Vein endothelial cell (primary cell): ENCODE results near the gene RNASE4. TPM values are rescaled to one million over a fixed set of nuclear protein-coding genes. Genes with fewer than 3 reads are reported as not detected.

Experiments
- small RNA-seq: library from RNA; depleted of rRNA; stranded (forward); fragments of <200 nt; gene quantifications from one replicate; pipeline ENCODE3, GENCODE V24; 2012
- total RNA-seq: library from RNA; depleted of rRNA; stranded (reverse); fragments of >200 nt; gene quantifications from 2 replicates; pipeline ENCODE4 v1.2.3, GENCODE V29; 2012

The RNASE4 gene, protein sequence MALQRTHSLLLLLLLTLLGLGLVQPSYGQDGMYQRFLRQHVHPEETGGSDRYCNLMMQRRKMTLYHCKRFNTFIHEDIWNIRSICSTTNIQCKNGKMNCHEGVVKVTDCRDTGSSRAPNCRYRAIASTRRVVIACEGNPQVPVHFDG
- 6.4 and 20.9 TPM in 2 replicates for total RNA-seq

GRCh38 chr14:20683891-20684661 lies at the start of gene RNASE4:
Gene RNASE4, plus strand, starts transcription at chr14:20684560. Its CDS starts 14,812 bp downstream, at chr14:20699372.

GRCh38 chr14:20641591-20641990 lies 42.8 kb upstream of the RNASE4 start, which contains the start of gene OR6S1:
Gene OR6S1, minus strand, starts transcription at chr14:20641691. Its CDS starts 0 bp downstream, at chr14:20641691.

DNA sequence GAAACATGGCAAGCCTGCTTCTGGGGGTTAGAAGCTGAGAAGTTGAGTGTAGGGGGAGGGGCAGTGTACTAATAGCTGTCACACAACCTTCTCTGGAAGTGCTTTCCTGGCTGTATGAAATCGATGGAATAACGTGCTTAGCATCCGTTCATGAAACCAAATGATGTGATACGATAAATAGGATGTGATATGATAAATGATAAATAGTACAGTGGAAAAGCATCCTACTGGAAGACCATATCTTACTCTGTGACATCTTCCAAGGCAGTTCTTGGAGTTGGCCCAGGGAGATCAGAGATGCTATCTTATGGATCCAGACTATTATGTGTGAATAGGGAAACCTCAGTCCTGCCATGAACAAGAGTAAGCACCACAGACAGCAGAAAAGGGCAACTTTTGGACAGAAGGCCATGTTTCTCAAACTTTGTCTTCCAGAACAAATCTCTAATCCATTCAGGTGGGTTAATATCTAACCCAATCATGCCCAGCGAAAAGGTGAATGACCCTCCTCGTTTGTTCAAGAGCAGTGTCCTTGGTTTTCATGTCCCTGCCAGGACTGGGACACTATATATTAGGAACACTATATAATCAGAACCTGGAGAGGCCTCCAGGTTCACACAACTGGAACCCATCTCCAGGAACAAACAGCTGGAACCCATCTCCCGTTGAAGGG lies 3.9 kb downstream of the RNASE4 start, which contains the start of gene ANG:
Gene ANG, plus strand, starts transcription at position 598 of the 673 bp plus-strand sequence. CDS start 4,801 bp downstream, outside the sequence.

DNA sequence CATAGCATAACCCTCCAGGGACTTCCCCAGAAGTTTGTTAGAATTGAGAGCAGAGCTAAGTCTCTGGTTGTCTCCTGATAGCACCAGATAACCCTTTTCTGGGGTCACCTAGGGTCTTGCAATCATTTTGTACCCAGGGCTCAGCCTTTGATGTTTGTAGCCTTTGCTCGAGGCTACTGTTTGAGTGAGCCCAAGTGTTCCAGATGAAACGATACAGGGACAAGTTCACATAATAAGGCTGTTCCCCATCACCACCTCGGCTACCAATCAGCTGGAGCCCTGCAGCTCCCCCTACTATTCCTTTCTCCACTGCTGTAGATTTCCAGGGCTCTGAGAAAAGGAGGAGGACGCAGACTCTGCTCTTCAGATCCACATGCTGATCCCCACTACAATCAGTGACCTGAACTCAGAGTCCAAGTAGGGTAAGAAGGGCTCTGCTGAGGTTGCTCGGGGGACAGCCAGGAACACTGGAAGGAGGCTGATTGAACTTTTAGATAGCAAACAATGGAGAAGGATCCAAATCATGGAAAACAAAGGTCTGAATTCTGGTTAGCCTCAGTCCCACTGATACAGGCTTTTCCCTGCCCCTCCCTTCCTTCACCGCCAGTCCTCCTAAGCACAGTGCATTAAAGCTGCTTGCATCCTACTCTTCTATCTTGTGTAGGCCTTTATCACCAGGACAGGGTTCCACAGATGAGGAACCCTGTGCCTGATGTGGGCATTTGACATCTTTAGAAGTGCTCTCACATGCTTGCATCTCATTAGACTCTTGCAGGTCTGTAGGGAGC lies 61.4 kb downstream of the RNASE4 start, which contains the start of gene EDDM3A:
Gene EDDM3A, plus strand, starts transcription at position 317 of the 788 bp plus-strand sequence. CDS start 1,694 bp downstream, outside the sequence.

Small RNA genes within 50 kb of the gene (small RNA-seq; reads per million reads assigned to genes)
- gene RF00019 = not detected

Other genes starting within 250 kb of the RNASE4 start
- gene KLHL33, start 248.4 kb upstream of the RNASE4 start, total RNA-seq = not detected in 2 replicates
- gene OSGEP, start 229.7 kb upstream of the RNASE4 start, total RNA-seq = 45.1 and 49.5 TPM in 2 replicates
- gene APEX1, start 229.3 kb upstream of the RNASE4 start, total RNA-seq = 60.2 and 74.5 TPM in 2 replicates
- gene PIP4P1, start 223.1 kb upstream of the RNASE4 start, total RNA-seq = 25.8 and 26.1 TPM in 2 replicates
- gene PNP, start 215.2 kb upstream of the RNASE4 start, total RNA-seq = 343 and 388 TPM in 2 replicates
- gene RNASE10, start 179.0 kb upstream of the RNASE4 start, total RNA-seq = 0.48 and 4.2 TPM in 2 replicates
- gene RNASE9, start 123.5 kb upstream of the RNASE4 start, total RNA-seq = not detected in 2 replicates
- not detected in 2 replicates for gene RNASE11, start 96.6 kb upstream of the RNASE4 start, total RNA-seq
- gene RNASE12, start 93.2 kb upstream of the RNASE4 start, total RNA-seq = not detected in 2 replicates
- not detected in 2 replicates for gene OR6S1, start 42.9 kb upstream of the RNASE4 start, total RNA-seq
- 3.8 and 7.8 TPM in 2 replicates for gene ANG, start 4.2 kb downstream of the RNASE4 start, total RNA-seq
- gene EDDM3A, start 61.3 kb downstream of the RNASE4 start, total RNA-seq = not detected in 2 replicates
- not detected in 2 replicates for gene EDDM3B, start 83.8 kb downstream of the RNASE4 start, total RNA-seq
- gene RNASE6, start 96.7 kb downstream of the RNASE4 start, total RNA-seq = 0.38 and 0.65 TPM in 2 replicates
- 34.0 and 52.4 TPM in 2 replicates for gene RNASE1, start 118.3 kb downstream of the RNASE4 start, total RNA-seq
- not detected in 2 replicates for gene RNASE3, start 206.8 kb downstream of the RNASE4 start, total RNA-seq